OCI-LY7 (cell line): ENCODE measurements around the gene ARHGAP18. TPM values are rescaled to one million over a fixed set of nuclear protein-coding genes. Genes with fewer than 3 reads are reported as not detected.

Experiments
- BruUV-seq: library from RNA; stranded (reverse); fragments of 400-500 nt; replicated peaks from 2 replicates; lab custom pipeline; 2021; lab: Mats Ljungman, UMichigan
- CTCF ChIA-PET: fragments of 300-600 bp; sonication (Branson Sonifier 250); formaldehyde crosslinking; loops from one replicate; lab custom pipeline; 2022; ENCODE audit warnings: antibody characterized with exemption; ENCODE audit not compliant: unreplicated experiment; lab: Charles Lee
- POLR2A ChIA-PET: fragments of 300-600 bp; sonication (Branson Sonifier 250); formaldehyde crosslinking; loops from one replicate; lab custom pipeline; 2022; ENCODE audit warnings: antibody characterized with exemption; lab: Charles Lee
- DNase-seq: peaks from one replicate; pipeline ENCODE4 v3.0.0-alpha.2; 2015; ENCODE audit warnings: low spot score
- H2AFZ ChIP-seq: fragments of 200-600 bp; sonication (generic), shearing (Covaris generic); 2 replicates; pipeline ENCODE4 v1.6.1; 2014; ENCODE audit warnings: mild to moderate bottlenecking, antibody characterized with exemption, low read length, moderate library complexity
- H3K27ac ChIP-seq: fragments of 200-600 bp; sonication (generic); 2 replicates; pipeline ENCODE4 v1.5.1; 2014; ENCODE audit warnings: mixed run types, low read depth, mild to moderate bottlenecking, moderate library complexity, low read length, inconsistent platforms; ENCODE audit not compliant: poor library complexity, severe bottlenecking
- H3K36me3 ChIP-seq: fragments of 200-600 bp; sonication (generic); 2 replicates; pipeline ENCODE4 v1.6.1; 2014; ENCODE audit warnings: mild to moderate bottlenecking, antibody characterized with exemption, low read length, moderate library complexity, mixed read lengths; ENCODE audit not compliant: insufficient read depth
- H3K4me1 ChIP-seq: fragments of 200-600 bp; sonication (generic); 2 replicates; pipeline ENCODE4 v1.5.1; 2014; ENCODE audit warnings: mild to moderate bottlenecking, low read length; ENCODE audit not compliant: insufficient read depth, poor library complexity, severe bottlenecking
- H3K4me2 ChIP-seq: fragments of 200-600 bp; sonication (generic); 2 replicates; pipeline ENCODE4 v1.6.1; 2014; ENCODE audit warnings: mild to moderate bottlenecking, low read length
- H3K4me3 ChIP-seq: fragments of 200-600 bp; sonication (generic); 2 replicates; pipeline ENCODE4 v1.5.1; 2014; ENCODE audit warnings: mild to moderate bottlenecking, low read depth, low read length; ENCODE audit not compliant: poor library complexity, severe bottlenecking
- H3K79me2 ChIP-seq: fragments of 200-600 bp; sonication (generic); 2 replicates; pipeline ENCODE4 v1.6.1; 2016; ENCODE audit warnings: low read depth, mild to moderate bottlenecking, low read length, moderate library complexity, mixed read lengths; ENCODE audit not compliant: insufficient read depth
- H3K9me2 ChIP-seq: fragments of 200-600 bp; sonication (generic); 2 replicates; pipeline ENCODE4 v1.6.1; 2016; ENCODE audit warnings: mild to moderate bottlenecking, low read length, mixed read lengths; ENCODE audit not compliant: insufficient read depth
- H3K9me3 ChIP-seq: fragments of 200-600 bp; sonication (generic); 2 replicates; pipeline ENCODE4 v1.6.1; 2014; ENCODE audit warnings: mild to moderate bottlenecking, mixed run types, low read length, mixed read lengths
- H4K20me1 ChIP-seq: fragments of 200-600 bp; sonication (generic); 2 replicates; pipeline ENCODE4 v1.6.1; 2014; ENCODE audit warnings: mild to moderate bottlenecking, antibody characterized with exemption, low read length, moderate library complexity, mixed read lengths; ENCODE audit not compliant: insufficient read depth
- CTCF ChIP-seq: fragments of 200-600 bp; sonication (generic); conservative IDR thresholded peaks from 2 replicates; pipeline ENCODE4 v1.5.1; 2014; ENCODE audit warnings: mild to moderate bottlenecking, antibody characterized with exemption, low read length, moderate library complexity, mixed read lengths
- EZH2phosphoT487 ChIP-seq: fragments of 200-600 bp; sonication (generic); IDR thresholded peaks from 2 replicates; pipeline ENCODE4 v1.6.1; 2018; ENCODE audit warnings: low read depth, borderline replicate concordance, mild to moderate bottlenecking, mixed run types, antibody characterized with exemption, low read length, moderate library complexity, mixed read lengths
- intact Hi-C: fragments of 100-400 bp; cut with micrococcal nuclease; formaldehyde crosslinking; loops from one replicate; pipeline ENCODE4 v1.10.0; 2022; ENCODE audit not compliant: unreplicated experiment
- total RNA-seq, 2 experiments: library from RNA; depleted of rRNA in 1 of 2; stranded (reverse); fragments of >200 nt in 1 of 2; shearing (Covaris generic) in 1 of 2; gene quantifications; 2 replicates each; pipeline ENCODE4 v1.2.3, GENCODE V29; 2014 to 2022

The ARHGAP18 gene
- total RNA-seq, 2 experiments from 2014 or later: 4.8 to 7.5 TPM

GRCh38 chr6:129678463-129678862 lies 31.5 kb downstream of the ARHGAP18 start:
- no TSS peak for BruUV-seq
- H3K27ac ChIP-seq: no peak overlapping the region
- no peaks in the 10 kb centered on the region for H3K9me3 ChIP-seq
- H4K20me1 ChIP-seq: no peaks in the 10 kb centered on the region
- no peaks in the 10 kb centered on the region for H3K36me3 ChIP-seq
- no peak for TF ChIP-seq CTCF
- TF ChIP-seq EZH2phosphoT487: no peak
- no peak for DNase-seq
- H3K79me2 ChIP-seq: no peaks in the 10 kb centered on the region
- ChIA-PET POLR2A (interaction anchor here (0.7 to 1.2 kb wide), 3 partner anchors 8 to 1417 kb away, joined by 3 to 5 read pairs (median 3); no protein-coding TSS in a partner anchor), CTCF (no interaction called here)
- H3K9me2 ChIP-seq: no peaks in the 10 kb centered on the region
- H3K4me2 ChIP-seq: no peak overlapping the region
- peaks cover 10% of the 10 kb centered on the region for H3K4me1 ChIP-seq
- H3K4me3 ChIP-seq: no peak overlapping the region
- intact Hi-C loops: no loop called here
- no peak overlapping the region for H2AFZ ChIP-seq

- H3K4me2 ChIP-seq: no peak overlapping the region
- H3K36me3 ChIP-seq: no peaks in the 10 kb centered on the region
Measured at GRCh38 chr6:129677620-129678325, 32.2 kb downstream of the ARHGAP18 start.

More at GRCh38 chr6:129677620-129678325, 32.2 kb downstream of the ARHGAP18 start:
- ChIA-PET CTCF (no interaction called here), POLR2A (interaction anchor here (0.7 to 1.6 kb wide), 5 partner anchors 8 to 1418 kb away, joined by 3 to 5 read pairs (median 3); partner anchors contain the start of gene ARHGAP18)
- no peak for DNase-seq
- no peak overlapping the region for H3K27ac ChIP-seq
- no peaks in the 10 kb centered on the region for H4K20me1 ChIP-seq
- no TSS peak for BruUV-seq
- H3K9me3 ChIP-seq: no peaks in the 10 kb centered on the region
- H3K79me2 ChIP-seq: no peaks in the 10 kb centered on the region
- no peaks in the 10 kb centered on the region for H3K9me2 ChIP-seq
- peaks cover 8% of the 10 kb centered on the region for H3K4me1 ChIP-seq
- H3K4me3 ChIP-seq: no peak overlapping the region
- TF ChIP-seq CTCF (no peak), EZH2phosphoT487 (no peak)
- H2AFZ ChIP-seq: no peak overlapping the region
- intact Hi-C loops: no loop called here
